ENCODE data around the gene SPN. TPM values are rescaled to one million over a fixed set of nuclear protein-coding genes. Genes with fewer than 3 reads are reported as not detected.

The SPN gene
- total RNA-seq, 1 experiment from 2014 or later: 0.47 TPM

DNA sequence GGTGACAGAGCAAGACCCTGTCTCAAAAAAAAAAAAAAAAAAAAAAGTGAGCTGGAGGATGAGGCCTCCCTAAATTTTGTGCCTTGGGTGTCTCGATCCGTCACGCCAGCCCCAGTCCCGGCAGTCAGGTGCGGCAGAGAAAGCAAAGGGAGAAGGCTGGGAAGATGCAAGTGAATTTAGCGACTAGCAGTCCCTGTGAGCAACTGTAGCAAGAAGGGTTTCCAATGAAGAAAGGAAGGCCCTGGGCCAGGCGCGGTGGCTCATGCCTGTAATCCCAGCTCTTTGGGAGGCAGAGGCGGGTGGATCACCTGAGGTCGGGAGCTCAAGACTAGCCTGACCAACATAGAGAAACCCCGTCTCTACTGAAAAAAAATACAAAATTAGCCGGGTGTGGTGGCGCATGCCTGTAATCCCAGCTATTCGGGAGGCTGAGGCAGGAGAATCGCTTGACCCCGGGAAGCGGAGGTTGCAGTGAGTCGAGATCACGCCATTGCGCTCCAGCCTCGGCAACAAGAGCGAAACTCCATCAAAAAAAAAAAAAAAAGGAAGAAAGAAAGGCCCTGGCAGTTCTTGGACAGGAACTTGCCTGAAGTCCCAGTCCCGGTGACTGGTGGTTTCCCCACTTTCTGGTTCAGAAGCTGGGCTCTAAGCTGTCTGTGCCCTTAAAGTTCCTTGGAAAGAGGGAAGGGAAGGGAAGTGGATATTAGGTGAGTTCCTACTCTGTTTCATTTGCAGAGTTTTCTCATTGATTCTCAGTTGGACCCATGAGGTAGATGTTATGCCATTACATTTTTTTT lies 14.1 kb downstream of the SPN start:
- Histone ChIP-seq H3K4me1 (ENCODE audit: control insufficient read depth in 1 of 2, insufficient read depth in 2 of 2, low read length in 2 of 2) (peaks cover 0 to 5% of the 10 kb centered on the region in 2 experiments; a peak in 2 of 4 replicates), H4K20me1 (ENCODE audit: insufficient read depth) (no peaks in the 10 kb centered on the region), H3K36me3 (ENCODE audit: control insufficient read depth in 1 of 2, insufficient read depth in 2 of 2, low read length in 2 of 2) (no peaks in the 10 kb centered on the region), H3K79me2 (ENCODE audit: insufficient read depth, low read length) (no peaks in the 10 kb centered on the region), H3K27ac (ENCODE audit: low read depth, low read length) (no peak overlapping the region), H3K27me3 (ENCODE audit: insufficient read depth, low read length) (no peaks in the 10 kb centered on the region), H2AFZ (ENCODE audit: low read depth, low read length, poor library complexity, severe bottlenecking) (no peak overlapping the region), H3K9ac (ENCODE audit: low read length) (no peak overlapping the region), H3K9me3 (ENCODE audit: control insufficient read depth in 1 of 2, insufficient read depth in 1 of 2, low read depth in 1 of 2, low read length in 2 of 2) (no peaks in the 10 kb centered on the region), H3K4me3 (replicated peaks in 1 of 2; ENCODE audit: low read depth in 1 of 2, low read length in 2 of 2) (no peak overlapping the region), H3K9me2 (ENCODE audit: insufficient read depth) (no peaks in the 10 kb centered on the region), H3K4me2 (ENCODE audit: low read length) (no peak overlapping the region)
- TF ChIP-seq, protein P1, sequence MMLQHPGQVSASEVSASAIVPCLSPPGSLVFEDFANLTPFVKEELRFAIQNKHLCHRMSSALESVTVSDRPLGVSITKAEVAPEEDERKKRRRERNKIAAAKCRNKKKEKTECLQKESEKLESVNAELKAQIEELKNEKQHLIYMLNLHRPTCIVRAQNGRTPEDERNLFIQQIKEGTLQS (IDR thresholded peaks at IDR 0.05): no peak
- TF ChIP-seq ELF1 (IDR thresholded peaks at IDR 0.05; ENCODE audit: borderline replicate concordance, low read depth) (no peak), SIN3A (IDR thresholded peaks at IDR 0.05; ENCODE audit: low read depth) (no peak), EZH2 (IDR thresholded peaks at IDR 0.05) (no peak), CBX3 (IDR thresholded peaks at IDR 0.05; ENCODE audit: low read depth) (no peak), RAD21 (IDR thresholded peaks at IDR 0.05; ENCODE audit: low read depth) (no peak), POLR2AphosphoS5 (IDR thresholded peaks at IDR 0.05; ENCODE audit: low read depth, low read length) (no peak), JUND (IDR thresholded peaks at IDR 0.05) (no peak), EGR1 (IDR thresholded peaks at IDR 0.05; ENCODE audit: low read depth) (no peak), ZFX (IDR thresholded peaks at IDR 0.05) (no peak), EZH2phosphoT487 (IDR thresholded peaks at IDR 0.05; ENCODE audit: borderline replicate concordance) (no peak)
- TF ChIP-seq, protein P2, sequence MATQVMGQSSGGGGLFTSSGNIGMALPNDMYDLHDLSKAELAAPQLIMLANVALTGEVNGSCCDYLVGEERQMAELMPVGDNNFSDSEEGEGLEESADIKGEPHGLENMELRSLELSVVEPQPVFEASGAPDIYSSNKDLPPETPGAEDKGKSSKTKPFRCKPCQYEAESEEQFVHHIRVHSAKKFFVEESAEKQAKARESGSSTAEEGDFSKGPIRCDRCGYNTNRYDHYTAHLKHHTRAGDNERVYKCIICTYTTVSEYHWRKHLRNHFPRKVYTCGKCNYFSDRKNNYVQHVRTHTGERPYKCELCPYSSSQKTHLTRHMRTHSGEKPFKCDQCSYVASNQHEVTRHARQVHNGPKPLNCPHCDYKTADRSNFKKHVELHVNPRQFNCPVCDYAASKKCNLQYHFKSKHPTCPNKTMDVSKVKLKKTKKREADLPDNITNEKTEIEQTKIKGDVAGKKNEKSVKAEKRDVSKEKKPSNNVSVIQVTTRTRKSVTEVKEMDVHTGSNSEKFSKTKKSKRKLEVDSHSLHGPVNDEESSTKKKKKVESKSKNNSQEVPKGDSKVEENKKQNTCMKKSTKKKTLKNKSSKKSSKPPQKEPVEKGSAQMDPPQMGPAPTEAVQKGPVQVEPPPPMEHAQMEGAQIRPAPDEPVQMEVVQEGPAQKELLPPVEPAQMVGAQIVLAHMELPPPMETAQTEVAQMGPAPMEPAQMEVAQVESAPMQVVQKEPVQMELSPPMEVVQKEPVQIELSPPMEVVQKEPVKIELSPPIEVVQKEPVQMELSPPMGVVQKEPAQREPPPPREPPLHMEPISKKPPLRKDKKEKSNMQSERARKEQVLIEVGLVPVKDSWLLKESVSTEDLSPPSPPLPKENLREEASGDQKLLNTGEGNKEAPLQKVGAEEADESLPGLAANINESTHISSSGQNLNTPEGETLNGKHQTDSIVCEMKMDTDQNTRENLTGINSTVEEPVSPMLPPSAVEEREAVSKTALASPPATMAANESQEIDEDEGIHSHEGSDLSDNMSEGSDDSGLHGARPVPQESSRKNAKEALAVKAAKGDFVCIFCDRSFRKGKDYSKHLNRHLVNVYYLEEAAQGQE (IDR thresholded peaks at IDR 0.05; ENCODE audit: low read depth): no peak
- TF ChIP-seq, protein P3, sequence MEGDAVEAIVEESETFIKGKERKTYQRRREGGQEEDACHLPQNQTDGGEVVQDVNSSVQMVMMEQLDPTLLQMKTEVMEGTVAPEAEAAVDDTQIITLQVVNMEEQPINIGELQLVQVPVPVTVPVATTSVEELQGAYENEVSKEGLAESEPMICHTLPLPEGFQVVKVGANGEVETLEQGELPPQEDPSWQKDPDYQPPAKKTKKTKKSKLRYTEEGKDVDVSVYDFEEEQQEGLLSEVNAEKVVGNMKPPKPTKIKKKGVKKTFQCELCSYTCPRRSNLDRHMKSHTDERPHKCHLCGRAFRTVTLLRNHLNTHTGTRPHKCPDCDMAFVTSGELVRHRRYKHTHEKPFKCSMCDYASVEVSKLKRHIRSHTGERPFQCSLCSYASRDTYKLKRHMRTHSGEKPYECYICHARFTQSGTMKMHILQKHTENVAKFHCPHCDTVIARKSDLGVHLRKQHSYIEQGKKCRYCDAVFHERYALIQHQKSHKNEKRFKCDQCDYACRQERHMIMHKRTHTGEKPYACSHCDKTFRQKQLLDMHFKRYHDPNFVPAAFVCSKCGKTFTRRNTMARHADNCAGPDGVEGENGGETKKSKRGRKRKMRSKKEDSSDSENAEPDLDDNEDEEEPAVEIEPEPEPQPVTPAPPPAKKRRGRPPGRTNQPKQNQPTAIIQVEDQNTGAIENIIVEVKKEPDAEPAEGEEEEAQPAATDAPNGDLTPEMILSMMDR (IDR thresholded peaks at IDR 0.05 in 2 of 3, conservative IDR thresholded peaks at IDR 0.05 in 1 of 3; ENCODE audit: borderline replicate concordance in 1 of 3, insufficient read depth in 1 of 3, low read depth in 2 of 3, low read length in 2 of 3): no peak
- ATAC-seq (no peak), DNase-seq (ENCODE audit: low read depth, low spot score) (no peak)
- BruUV-seq (replicated peaks): no TSS peak
- ChIA-PET CTCF (no interaction called here), RAD21 (ENCODE audit: low non-redundant PET in 1 of 2, low total read pairs in 2 of 2, uncharacterized antibody in 2 of 2, unreplicated experiment in 2 of 2) (no interaction called here), POLR2A (interaction anchor here (0.7 to 1.1 kb wide), 2 partner anchors 23 to 24 kb away, joined by 3 to 4 read pairs; no protein-coding TSS in a partner anchor)
- intact Hi-C loops (cut with micrococcal nuclease): no loop called here
